Airway epithelial cell (primary cell): ENCODE results near the gene C3orf80. TPM values are rescaled to one million over a fixed set of nuclear protein-coding genes. Genes with fewer than 3 reads are reported as not detected.

ENCODE experiments used
- total RNA-seq: library from RNA; depleted of rRNA; stranded (reverse); fragments of >200 nt; gene quantifications from 2 replicates; pipeline ENCODE4 v1.2.3, GENCODE V29; 2015

Gene C3orf80
- not detected in 2 replicates for total RNA-seq

DNA sequence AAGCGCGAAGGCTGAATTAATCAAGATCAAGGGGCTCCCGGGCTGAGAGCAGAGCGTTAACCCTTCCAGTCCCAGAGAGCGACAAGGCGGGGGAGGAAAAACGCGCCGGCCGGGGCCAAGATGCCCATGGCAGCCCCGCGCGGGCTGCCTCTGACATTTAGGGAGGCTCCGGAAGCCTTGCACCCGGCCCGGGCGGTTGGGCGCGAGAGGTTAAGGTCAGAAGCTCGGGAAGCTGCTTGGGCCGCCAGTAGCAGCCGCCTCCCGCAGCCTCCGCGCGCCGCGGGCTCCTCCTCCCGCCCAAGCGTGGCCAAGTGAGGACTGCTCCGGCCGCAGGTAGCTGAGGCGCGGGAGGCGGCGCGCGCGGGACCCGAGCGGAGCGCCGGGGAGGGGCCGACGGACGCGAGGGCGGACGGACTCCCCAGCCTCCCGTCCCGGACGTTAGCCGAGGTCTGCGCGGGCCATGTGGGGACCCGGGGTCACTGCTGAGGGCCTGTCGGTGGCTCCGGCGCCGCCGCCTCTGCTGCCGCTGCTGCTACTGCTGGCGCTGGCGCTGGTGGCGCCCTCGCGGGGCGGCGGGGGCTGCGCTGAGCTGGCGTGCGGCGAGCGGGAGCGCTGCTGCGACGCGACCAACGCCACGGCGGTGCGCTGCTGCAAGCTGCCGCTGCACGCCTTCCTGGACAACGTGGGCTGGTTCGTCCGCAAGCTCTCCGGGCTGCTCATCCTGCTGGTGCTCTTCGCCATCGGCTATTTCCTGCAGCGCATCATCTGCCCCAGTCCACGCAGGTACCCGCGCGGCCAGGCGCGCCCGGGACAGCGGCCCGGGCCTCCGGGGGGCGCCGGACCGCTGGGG lies at the start of gene C3orf80:
Gene C3orf80, plus strand, starts transcription at position 247 of the 850 bp plus-strand sequence. Its CDS starts 214 bp downstream, at position 461.

Other genes starting within 250 kb of the C3orf80 start
- gene IL12A, start 236.6 kb upstream of the C3orf80 start, total RNA-seq: 0.05 and 0.21 TPM in 2 replicates
- 16.3 and 26.4 TPM in 2 replicates for gene IFT80, start 173.8 kb downstream of the C3orf80 start, total RNA-seq
- 46.3 and 58.6 TPM in 2 replicates for gene SMC4, start 174.2 kb downstream of the C3orf80 start, total RNA-seq
- 8.2 and 18.8 TPM in 2 replicates for gene TRIM59, start 224.4 kb downstream of the C3orf80 start, total RNA-seq